ENCODE data around the gene TPM4. TPM values are rescaled to one million over a fixed set of nuclear protein-coding genes. Genes with fewer than 3 reads are reported as not detected.
A peak's percentile ranks its signal among the peaks of the same experiment; 100 is the strongest.

TPM4 gene
- total and polyA plus RNA-seq, 2 experiments from 2014 or later, result 223 to 288 TPM

DNA sequence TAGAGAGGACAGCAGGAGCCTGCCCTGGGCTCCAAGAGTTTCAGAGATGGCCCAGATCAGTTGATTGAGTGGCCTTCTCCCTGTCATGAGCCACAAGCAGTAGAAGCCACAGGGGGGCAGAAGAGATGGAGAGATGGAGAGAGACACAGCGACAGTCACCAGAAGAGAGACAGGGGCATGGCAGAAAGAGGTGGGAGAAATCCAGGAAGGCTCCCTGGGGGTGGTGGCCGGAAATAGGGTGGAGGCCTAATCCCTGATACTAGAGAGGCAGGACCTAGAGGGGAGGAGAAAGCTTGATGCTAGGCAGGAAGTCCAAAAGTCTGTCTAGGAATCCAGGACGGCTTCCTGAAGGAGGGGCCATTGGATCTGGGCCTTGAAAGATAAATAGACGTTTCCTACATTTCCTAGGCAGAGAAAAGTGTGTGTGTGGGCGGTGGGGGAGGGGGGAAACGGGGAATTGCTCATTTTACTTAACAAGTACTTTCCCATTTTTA lies 9.6 kb upstream of the TPM4 start:
- no peak overlapping the region for H3K4me3 ChIP-seq
- peak overlapping the region; percentile 26; the same call in 1 of the 2 replicates for H3K4me2 ChIP-seq
- H3K79me2 ChIP-seq (replicated peaks; ENCODE audit: insufficient read depth), result no peaks in the 10 kb centered on the region
- no peak overlapping the region for H3K27ac ChIP-seq (ENCODE audit: low read depth)
- Mint-ChIP-seq H3K9me3 (peaks cover 14% of the 10 kb centered on the region), H3K4me3 (no peak overlapping the region), H3K4me1 (peaks cover 15% of the 10 kb centered on the region; the same call in 2 of the 3 replicates), H3K27ac (no peak overlapping the region), H3K27me3 (ENCODE audit: insufficient read depth, low read depth, poor library complexity) (peaks cover 4% of the 10 kb centered on the region), H3K36me3 (ENCODE audit: low read depth) (peaks cover 9% of the 10 kb centered on the region)
- DNase-seq (ENCODE audit: low spot score) (no peak), ATAC-seq (peak; percentile 27; the same call in 2 of the 3 replicates)
- TF ChIP-seq, protein P1, sequence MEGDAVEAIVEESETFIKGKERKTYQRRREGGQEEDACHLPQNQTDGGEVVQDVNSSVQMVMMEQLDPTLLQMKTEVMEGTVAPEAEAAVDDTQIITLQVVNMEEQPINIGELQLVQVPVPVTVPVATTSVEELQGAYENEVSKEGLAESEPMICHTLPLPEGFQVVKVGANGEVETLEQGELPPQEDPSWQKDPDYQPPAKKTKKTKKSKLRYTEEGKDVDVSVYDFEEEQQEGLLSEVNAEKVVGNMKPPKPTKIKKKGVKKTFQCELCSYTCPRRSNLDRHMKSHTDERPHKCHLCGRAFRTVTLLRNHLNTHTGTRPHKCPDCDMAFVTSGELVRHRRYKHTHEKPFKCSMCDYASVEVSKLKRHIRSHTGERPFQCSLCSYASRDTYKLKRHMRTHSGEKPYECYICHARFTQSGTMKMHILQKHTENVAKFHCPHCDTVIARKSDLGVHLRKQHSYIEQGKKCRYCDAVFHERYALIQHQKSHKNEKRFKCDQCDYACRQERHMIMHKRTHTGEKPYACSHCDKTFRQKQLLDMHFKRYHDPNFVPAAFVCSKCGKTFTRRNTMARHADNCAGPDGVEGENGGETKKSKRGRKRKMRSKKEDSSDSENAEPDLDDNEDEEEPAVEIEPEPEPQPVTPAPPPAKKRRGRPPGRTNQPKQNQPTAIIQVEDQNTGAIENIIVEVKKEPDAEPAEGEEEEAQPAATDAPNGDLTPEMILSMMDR (conservative IDR thresholded peaks at IDR 0.05; ENCODE audit: low read depth in 2 of 2), result peak in 1 of 2 experiments; percentile 52; a peak in 2 of 4 replicates
- TF ChIP-seq POLR2AphosphoS5 (IDR thresholded peaks at IDR 0.05; ENCODE audit: low read depth), result no peak
- peak overlapping the region; percentile 92 for H2AFZ ChIP-seq
- no peaks in the 10 kb centered on the region for H3K9me2 ChIP-seq (ENCODE audit: insufficient read depth)
- H3K36me3 ChIP-seq (ENCODE audit: insufficient read depth), result no peaks in the 10 kb centered on the region
- H3F3A ChIP-seq (replicated peaks; ENCODE audit: low read depth), result no peaks in the 10 kb centered on the region
- H3K4me1 ChIP-seq (ENCODE audit: insufficient read depth), result peaks cover 15% of the 10 kb centered on the region
- no peaks in the 10 kb centered on the region for H4K20me1 ChIP-seq (replicated peaks; ENCODE audit: insufficient read depth)
- no peaks in the 10 kb centered on the region for H3K27me3 ChIP-seq (ENCODE audit: insufficient read depth)

DNA sequence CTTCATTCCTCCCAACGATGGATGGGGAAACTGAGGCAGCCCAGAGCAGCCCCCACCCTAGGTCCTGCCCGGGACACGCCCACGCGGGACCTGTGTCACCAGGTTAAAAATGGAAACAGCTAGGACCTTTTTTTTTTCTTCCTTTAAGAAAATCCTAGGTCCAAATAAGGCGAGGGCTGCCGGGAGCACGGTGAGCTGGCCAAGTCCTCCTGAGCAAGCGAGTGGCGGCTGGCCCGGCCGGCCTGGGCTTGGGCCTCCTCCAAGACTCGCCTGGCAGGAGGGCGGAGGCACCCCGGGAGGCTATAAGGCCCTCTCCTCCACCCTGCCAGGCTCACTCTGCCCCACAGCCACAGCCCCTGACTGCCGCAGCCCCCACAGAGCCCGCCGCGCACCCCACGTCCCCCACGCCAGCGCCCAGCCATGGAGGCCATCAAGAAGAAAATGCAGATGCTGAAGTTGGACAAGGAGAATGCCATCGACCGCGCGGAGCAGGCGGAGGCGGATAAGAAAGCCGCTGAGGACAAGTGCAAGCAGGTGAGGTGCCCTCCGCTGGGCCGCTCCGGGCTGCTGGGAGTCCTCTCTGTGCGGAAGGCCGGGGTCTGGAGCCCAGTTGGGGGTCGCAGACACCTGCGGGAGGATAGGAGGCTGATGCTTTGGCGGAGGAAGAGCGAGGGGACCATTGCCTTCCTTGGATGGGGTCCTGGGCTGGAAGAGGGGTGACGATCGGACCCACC lies 8.9 kb upstream of the TPM4 start:
- Histone ChIP-seq H3K27me3 (ENCODE audit: insufficient read depth) (no peaks in the 10 kb centered on the region), H3K4me3 (no peak overlapping the region), H3K36me3 (ENCODE audit: insufficient read depth) (no peaks in the 10 kb centered on the region), H2AFZ (peak overlapping the region; percentile 52; the same call in 1 of the 2 replicates), H3F3A (replicated peaks; ENCODE audit: low read depth) (no peaks in the 10 kb centered on the region), H3K27ac (ENCODE audit: low read depth) (no peak overlapping the region), H3K4me1 (ENCODE audit: insufficient read depth) (peaks cover 15% of the 10 kb centered on the region), H3K79me2 (replicated peaks; ENCODE audit: insufficient read depth) (no peaks in the 10 kb centered on the region), H3K4me2 (no peak overlapping the region), H3K9me2 (ENCODE audit: insufficient read depth) (no peaks in the 10 kb centered on the region), H4K20me1 (replicated peaks; ENCODE audit: insufficient read depth) (no peaks in the 10 kb centered on the region)
- H3K27me3 Mint-ChIP-seq (ENCODE audit: insufficient read depth, low read depth, poor library complexity), result peaks cover 4% of the 10 kb centered on the region
- H3K4me1 Mint-ChIP-seq, result peaks cover 15% of the 10 kb centered on the region
- H3K27ac Mint-ChIP-seq, result no peak overlapping the region
- no peak overlapping the region for H3K4me3 Mint-ChIP-seq
- DNase-seq (ENCODE audit: low spot score), result no peak
- peaks cover 5% of the 10 kb centered on the region for H3K36me3 Mint-ChIP-seq (ENCODE audit: low read depth)
- ATAC-seq, result no peak
- TF ChIP-seq STAT1 (IDR thresholded peaks at IDR 0.05; ENCODE audit: unreplicated experiment) (no peak), NANOG (IDR thresholded peaks at IDR 0.05; ENCODE audit: borderline replicate concordance) (no peak), EZH2phosphoT487 (IDR thresholded peaks at IDR 0.05; ENCODE audit: unreplicated experiment) (no peak), ZNF331 (CRISPR knock-in tag; IDR thresholded peaks at IDR 0.05; ENCODE audit: low read depth) (no peak)
- TF ChIP-seq, protein P2, sequence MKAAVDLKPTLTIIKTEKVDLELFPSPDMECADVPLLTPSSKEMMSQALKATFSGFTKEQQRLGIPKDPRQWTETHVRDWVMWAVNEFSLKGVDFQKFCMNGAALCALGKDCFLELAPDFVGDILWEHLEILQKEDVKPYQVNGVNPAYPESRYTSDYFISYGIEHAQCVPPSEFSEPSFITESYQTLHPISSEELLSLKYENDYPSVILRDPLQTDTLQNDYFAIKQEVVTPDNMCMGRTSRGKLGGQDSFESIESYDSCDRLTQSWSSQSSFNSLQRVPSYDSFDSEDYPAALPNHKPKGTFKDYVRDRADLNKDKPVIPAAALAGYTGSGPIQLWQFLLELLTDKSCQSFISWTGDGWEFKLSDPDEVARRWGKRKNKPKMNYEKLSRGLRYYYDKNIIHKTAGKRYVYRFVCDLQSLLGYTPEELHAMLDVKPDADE (IDR thresholded peaks at IDR 0.05), result no peak
- H3K9me3 Mint-ChIP-seq, result peaks cover 9% of the 10 kb centered on the region
